Forelimb muscle (tissue), 1 donor: ENCODE data around the gene ACY1. TPM values are rescaled to one million over a fixed set of nuclear protein-coding genes. Genes with fewer than 3 reads are reported as not detected.
"Not testable (repeated sequence)": the region's sequence is repeated elsewhere in the genome, so short reads cannot be mapped to it uniquely, and the experiment has no call there.

Experiments used
- DNase-seq: peaks from one replicate; pipeline ENCODE4 v3.0.0-alpha.2; 2013; ENCODE audit warnings: low read depth
- polyA plus RNA-seq: library from polyadenylated mRNA; unstranded; fragments of 120-200 nt; gene quantifications from one replicate; pipeline ENCODE4 v1.2.1, GENCODE V29; 2013; ENCODE audit not compliant: insufficient read length

Gene ACY1
- polyA plus RNA-seq, 1 donor = 12.9 TPM

DNA sequence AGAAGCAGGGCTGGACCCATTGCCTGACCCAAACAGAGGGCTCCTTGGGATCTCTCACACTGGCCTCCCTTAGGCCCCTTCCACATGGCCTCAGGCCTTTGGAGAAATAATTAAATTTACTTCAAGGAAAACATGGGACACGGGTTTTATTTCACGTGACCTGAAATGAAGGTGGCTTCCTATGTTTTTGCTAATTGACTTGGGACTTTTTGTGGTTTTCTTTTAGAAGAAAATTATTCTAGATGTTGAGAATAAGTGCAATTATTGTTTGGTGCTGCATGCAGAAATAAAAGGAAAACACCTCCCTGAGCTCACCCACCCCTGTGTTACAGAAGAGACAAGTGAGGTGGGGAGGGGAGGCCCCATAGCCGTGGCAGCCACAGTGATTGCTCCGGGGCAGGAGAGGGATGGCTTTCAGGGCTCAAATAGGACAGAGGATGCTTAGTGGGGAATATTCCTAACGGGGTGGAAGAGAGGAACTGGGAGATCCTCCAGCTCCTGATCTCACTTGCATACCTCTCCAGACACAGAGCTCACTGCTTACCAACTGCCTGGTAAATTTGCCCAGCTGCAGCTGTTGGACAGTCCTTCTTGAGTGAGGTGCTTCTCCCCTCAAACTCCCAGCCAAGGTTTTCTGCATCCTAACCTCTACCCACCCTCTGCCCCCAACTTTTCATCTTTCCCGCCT is 41.6 kb downstream of the ACY1 start:
- no peak for DNase-seq

GRCh38 chr3:52025453-52025852 is 42.1 kb downstream of the ACY1 start:
- no peak for DNase-seq

- no peak for DNase-seq
Observed at GRCh38 chr3:52026041-52026440, 42.7 kb downstream of the ACY1 start.

DNA sequence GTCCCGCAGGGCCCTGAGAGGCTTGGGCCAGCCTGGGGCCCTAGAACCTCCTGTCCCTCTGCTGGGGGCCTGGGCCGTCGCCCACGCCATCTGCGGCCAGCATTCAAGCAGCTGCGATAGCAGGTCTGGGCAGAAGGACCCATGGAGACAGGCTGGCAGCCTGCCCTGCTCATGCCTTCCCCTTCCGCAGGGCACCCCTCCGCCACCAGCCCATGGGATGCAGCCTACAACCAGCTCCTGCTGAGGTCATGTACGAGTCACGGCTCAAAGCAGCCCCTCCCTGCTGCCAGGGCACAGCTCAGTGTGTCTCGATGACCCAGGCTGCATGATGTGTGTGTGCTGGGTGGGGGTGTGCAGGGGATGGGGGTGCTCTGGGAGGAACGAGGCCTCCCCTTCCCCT is 45.2 kb downstream of the ACY1 start:
- DNase-seq = no peak

DNA sequence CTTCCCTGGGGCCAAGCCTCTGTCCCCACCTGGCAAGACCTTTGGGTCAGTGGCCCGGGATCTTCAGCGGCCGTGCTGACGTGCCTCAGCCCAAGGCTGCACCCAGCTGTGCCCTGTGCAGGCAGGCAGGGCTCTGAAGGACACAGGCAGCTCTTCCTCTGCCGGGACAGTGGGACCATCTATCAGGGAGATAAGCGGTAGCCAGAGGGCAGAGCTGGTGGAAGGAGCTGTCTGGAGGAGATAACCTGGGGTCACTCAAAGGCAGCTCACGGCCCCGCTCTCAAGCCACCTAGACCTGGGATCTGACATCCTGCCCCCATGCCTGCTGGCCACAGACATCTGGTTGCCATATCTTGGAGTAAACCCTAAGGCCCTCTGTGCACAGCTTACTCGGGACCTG is 45.7 kb downstream of the ACY1 start:
- DNase-seq = no peak

- no peak for DNase-seq
Observed at GRCh38 chr3:52029535-52029934, 46.2 kb downstream of the ACY1 start.

DNA sequence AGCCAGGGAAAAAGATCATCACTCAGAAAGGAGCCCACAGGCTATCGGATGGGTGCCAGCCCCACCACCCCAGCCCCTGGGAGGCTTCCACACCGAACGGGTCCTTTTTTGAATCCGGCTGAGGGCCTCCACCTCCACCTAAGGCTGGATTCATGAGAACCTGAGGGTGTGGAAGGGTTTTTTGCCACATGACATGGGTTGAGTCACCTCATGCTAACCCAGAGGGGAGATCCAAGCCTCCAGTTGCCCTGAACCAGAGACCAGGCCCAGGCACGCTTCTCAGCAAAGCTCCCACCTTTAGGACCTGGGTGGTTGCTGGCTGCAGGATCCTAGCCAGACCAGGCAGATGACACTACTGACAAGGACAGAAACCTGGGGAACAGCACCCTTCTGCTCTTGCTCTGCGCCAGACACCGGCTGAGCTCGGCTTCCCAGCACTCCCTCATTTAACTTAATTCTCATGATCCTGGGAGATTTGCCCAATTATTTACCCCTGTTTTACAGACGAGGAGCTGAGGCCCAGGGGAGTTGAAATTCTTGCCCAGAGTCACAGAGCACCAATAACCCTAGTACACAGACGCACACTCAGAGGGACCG is 47.5 kb downstream of the ACY1 start:
- DNase-seq = no peak

DNA sequence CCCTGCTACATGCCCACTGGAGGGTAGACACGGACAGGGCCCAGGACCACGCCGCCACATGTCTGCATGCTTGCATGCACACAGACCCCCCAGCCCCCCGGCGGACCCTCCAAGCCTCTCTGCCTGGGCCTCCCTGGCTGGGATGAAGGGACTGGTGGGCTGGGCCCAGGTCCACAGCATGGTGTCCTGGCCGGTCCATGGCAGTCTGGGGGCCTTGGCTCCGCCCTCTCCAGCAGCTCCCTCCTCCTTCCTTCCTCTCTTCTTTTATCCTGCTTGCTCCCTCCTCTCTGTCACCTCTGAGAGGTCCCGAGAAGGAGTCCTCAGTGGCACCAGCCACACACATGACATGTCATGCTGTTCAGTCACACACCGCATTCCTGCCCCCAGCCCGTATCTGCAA is 48.6 kb downstream of the ACY1 start:
- no peak for DNase-seq

DNA sequence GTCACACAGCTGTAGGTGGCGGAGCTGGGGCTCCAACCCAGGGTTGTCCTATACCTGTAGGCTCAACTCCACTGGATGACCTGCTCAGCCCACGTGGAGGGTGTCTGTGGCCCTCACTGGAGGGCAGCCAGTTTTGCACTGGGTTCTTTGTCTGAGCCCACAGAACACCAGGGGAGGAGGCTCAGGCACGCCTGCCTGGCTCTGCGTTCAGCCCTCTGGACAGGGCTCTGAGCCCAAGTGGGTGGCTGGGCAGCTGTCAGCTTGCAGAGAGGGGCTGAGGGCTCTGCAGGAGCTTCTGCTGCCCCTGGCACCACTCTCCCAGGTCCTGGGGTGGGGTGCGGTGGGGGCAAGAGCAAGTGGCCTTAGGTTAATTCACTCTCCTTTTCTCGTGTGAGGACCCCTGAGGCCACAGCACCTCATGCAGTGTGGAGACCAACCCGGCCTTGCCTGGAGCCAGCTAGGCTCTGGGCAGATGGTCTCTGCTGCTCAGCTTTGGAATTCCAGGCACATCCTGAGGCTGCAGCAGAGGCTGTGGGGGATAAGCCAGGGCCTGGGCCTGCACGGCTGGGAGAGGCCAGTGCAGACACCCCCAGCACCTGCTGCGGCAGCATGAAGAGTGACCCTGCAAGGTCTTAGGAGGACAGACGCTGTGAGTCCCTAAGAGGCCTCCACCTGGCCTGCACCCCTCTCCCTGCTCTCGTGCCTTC is 49.5 kb downstream of the ACY1 start:
- no peak for DNase-seq

DNA sequence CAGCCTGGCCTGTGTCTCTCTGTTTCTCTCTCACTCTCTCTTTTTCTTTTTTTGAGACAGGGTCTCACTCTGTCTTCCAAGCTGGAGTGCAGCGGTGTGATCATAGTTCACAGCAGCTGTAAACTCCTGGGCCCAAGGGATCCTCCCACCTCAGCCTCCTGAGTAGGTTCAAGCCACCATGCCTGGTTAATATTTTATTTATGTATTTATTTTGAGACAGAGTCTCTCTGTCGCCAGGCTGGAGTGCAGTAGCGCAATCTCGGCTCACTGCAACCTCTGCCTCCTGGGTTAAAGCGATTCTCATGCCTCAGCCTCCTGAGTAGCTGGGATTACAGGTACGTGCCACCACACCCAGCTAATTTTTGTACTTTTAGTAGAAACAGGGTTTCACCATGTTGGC is 50.4 kb downstream of the ACY1 start:
- not testable (repeated sequence) for DNase-seq

DNA sequence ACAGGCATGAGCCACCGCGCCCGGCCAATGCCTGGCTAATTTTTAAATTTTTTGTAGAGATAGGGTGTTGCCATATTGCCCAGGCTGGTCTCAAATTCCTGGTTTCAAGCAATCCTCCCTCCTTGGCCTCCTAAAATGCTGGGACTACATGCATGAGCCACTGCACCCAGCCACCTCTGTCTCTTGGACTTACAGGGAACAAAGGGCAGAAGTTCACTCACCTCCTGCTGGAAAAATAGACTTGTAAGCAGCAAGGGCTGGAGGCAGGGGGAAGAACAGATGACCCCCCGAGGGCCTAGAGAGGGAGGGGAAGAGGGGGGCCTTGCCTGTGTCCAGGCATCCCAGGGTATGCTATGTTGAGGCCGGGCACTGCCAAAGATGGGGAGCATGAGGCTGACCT is 50.9 kb downstream of the ACY1 start:
- DNase-seq = no peak

- DNase-seq = no peak
Observed at GRCh38 chr3:52034651-52035050, 51.3 kb downstream of the ACY1 start.

DNA sequence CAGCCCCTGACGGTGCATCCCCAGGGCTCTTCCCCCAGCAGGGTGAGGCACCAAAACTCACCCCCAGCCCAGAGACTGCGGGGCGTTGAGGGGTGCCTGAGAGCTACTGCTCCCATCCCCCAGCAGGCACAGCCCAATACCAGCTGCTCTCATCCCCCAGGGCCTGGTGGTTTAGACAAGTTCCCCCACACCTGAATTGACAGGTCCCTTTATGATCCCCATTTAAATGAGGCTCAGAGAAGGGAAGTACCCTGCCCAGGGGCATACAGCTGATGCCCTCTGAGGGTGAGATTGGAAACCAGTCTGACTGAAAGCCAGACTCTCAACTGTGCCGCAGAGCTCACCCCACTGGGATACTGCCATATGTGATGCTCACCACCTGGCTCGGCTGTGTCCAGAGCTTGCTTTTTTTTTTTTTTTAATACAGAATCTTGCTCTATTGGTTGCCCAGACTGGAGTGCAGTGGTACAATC is 52.9 kb downstream of the ACY1 start:
- DNase-seq = no peak

- DNase-seq = no peak
Observed at GRCh38 chr3:52036829-52037228, 53.5 kb downstream of the ACY1 start.

DNA sequence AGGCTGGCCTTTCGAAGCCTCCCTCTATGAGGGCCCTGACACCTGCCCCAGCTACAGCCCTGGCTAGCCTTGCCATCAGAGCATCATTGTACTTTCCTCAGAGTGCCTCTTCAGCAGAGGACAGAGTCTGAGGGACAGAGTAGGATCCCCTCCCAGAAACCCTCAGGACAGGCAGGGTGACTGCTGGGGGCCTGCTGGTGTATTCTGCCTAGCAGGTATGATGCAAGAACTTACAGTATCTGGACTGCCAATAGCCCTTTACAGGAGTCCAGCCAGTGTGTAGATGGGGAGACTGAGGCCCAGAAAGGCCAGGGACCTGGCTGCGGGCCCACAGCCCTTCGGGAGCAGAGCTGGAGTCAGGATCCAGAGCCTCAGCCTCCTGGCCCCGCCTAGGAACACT is 54.0 kb downstream of the ACY1 start:
- DNase-seq = no peak

GRCh38 chr3:52038227-52038626 is 54.9 kb downstream of the ACY1 start:
- no peak for DNase-seq

Other genes starting within 250 kb of the ACY1 start
- gene IQCF6, start 204.3 kb upstream of the ACY1 start, polyA plus RNA-seq = not detected
- not detected for gene IQCF2, start 121.9 kb upstream of the ACY1 start, polyA plus RNA-seq
- not detected for gene IQCF5, start 107.9 kb upstream of the ACY1 start, polyA plus RNA-seq
- not detected for gene IQCF1, start 80.2 kb upstream of the ACY1 start, polyA plus RNA-seq
- gene RRP9, start 41.6 kb upstream of the ACY1 start, polyA plus RNA-seq = 15.2 TPM
- gene PARP3, start 41.2 kb upstream of the ACY1 start, polyA plus RNA-seq = 5.5 TPM
- 0.89 TPM for gene GPR62, start 28.2 kb upstream of the ACY1 start, polyA plus RNA-seq
- gene PCBP4, start 16.1 kb upstream of the ACY1 start, polyA plus RNA-seq = 68.7 TPM
- gene ABHD14B, start 9.5 kb upstream of the ACY1 start, polyA plus RNA-seq = 21.9 TPM
- gene ABHD14A, start 8.5 kb upstream of the ACY1 start, polyA plus RNA-seq = 16.1 TPM
- gene RPL29, start 12.4 kb downstream of the ACY1 start, polyA plus RNA-seq = 3,323 TPM
- 18.5 TPM for gene DUSP7, start 73.0 kb downstream of the ACY1 start, polyA plus RNA-seq
- gene POC1A, start 170.9 kb downstream of the ACY1 start, polyA plus RNA-seq = 3.7 TPM
- gene ALAS1, start 214.6 kb downstream of the ACY1 start, polyA plus RNA-seq = 31.2 TPM
- 0.44 TPM for gene TLR9, start 242.1 kb downstream of the ACY1 start, polyA plus RNA-seq